K562 (cell line): ENCODE measurements around the gene LSP1.

Experiments used
- HDAC2 ChIP-seq: fragments of 450-650 bp; IDR thresholded peaks from 2 replicates; pipeline ENCODE4 v1.6.1; 2016; ENCODE audit warnings: mild to moderate bottlenecking
- MECOM ChIP-seq: fragments of 250-450 bp; sonication (Bioruptor Pico); IDR thresholded peaks from 2 replicates; pipeline ENCODE4 v1.8.0; 2022; ENCODE audit warnings: inconsistent platforms
- THRA ChIP-seq: fragments of 450-650 bp; IDR thresholded peaks from 2 replicates; pipeline ENCODE4 v1.6.1; 2017; ENCODE audit warnings: mild to moderate bottlenecking, moderate library complexity
- USF1 ChIP-seq: sonication (generic); formaldehyde crosslinking; IDR thresholded peaks from 2 replicates; pipeline ENCODE4 v1.9.0; 2022; ENCODE audit warnings: mild to moderate bottlenecking, missing genetic modification reagents
- ZBTB40 ChIP-seq, 2 experiments: fragments of 450-650 bp in 1 of 2; sonication (generic) in 1 of 2; formaldehyde crosslinking in 1 of 2; IDR thresholded peaks; 2 replicates each; pipeline versions ENCODE4 v1.7.1 to v1.9.0; 2016 to 2022; ENCODE audit warnings: inconsistent platforms in 1 of 2, mild to moderate bottlenecking in 1 of 2, missing genetic modification reagents in 1 of 2
- TF ChIP-seq, protein P1 (sequence below), 3 experiments: IDR thresholded peaks in 2 of 3; conservative IDR thresholded peaks in 1 of 3; 2 replicates each; pipeline ENCODE4 v1.5.1; 2011 to 2012; ENCODE audit warnings: low read length in 3 of 3, mild to moderate bottlenecking in 3 of 3, control low read depth in 2 of 3, improper control_type of control experiment in 1 of 3, inconsistent platforms in 1 of 3, low read depth in 1 of 3, mixed read lengths in 1 of 3, moderate library complexity in 1 of 3; ENCODE audit not compliant: insufficient read depth in 2 of 3
- TF ChIP-seq, protein P2 (sequence below), 2 experiments: IDR thresholded peaks; 2 replicates each; pipeline ENCODE4 v1.6.1; 2011; ENCODE audit warnings: borderline replicate concordance in 1 of 2, control low read depth in 1 of 2, low read depth in 1 of 2, low read length in 1 of 2, mild to moderate bottlenecking in 1 of 2, mixed read lengths in 1 of 2, moderate library complexity in 1 of 2; ENCODE audit not compliant: insufficient read depth in 1 of 2, insufficient read length in 1 of 2, poor library complexity in 1 of 2, severe bottlenecking in 1 of 2; ENCODE audit errors: extremely low read depth in 1 of 2

DNA sequence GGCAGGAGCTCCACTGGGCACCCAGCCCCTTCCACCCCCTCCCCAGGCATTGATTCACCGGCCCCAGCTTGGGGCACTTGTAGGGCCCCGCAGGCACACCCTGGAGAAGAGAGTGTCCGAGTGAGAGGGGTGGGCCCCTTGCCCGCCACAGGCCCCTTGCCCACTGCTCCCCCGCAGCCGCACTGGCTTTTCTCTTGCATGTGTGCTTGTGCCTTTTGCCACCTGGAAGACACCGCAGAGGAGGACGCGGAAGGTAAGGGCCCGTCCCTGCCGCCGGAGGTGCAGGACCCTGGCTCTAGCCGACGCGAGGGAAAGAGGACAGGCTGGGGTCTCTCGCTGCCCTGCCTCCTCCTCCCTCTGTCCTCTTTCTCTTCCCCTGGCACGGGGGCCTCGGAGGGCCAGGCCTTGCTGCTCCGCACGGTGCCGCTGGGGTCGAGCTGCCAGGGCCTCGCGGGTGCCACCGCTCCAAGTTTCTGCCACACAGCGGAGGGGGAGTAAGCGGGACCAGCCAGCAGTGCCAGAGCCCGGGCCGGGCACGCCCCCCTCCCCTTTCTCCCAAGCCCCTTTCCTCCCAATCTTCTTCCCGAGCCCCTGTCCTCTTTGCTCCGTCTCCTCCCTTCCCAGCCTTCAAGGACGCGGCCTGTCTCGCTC is 76.1 kb downstream of the LSP1 start:
- TF ChIP-seq, protein P1, sequence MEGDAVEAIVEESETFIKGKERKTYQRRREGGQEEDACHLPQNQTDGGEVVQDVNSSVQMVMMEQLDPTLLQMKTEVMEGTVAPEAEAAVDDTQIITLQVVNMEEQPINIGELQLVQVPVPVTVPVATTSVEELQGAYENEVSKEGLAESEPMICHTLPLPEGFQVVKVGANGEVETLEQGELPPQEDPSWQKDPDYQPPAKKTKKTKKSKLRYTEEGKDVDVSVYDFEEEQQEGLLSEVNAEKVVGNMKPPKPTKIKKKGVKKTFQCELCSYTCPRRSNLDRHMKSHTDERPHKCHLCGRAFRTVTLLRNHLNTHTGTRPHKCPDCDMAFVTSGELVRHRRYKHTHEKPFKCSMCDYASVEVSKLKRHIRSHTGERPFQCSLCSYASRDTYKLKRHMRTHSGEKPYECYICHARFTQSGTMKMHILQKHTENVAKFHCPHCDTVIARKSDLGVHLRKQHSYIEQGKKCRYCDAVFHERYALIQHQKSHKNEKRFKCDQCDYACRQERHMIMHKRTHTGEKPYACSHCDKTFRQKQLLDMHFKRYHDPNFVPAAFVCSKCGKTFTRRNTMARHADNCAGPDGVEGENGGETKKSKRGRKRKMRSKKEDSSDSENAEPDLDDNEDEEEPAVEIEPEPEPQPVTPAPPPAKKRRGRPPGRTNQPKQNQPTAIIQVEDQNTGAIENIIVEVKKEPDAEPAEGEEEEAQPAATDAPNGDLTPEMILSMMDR (IDR thresholded peaks at IDR 0.05 in 2 of 3, conservative IDR thresholded peaks at IDR 0.05 in 1 of 3; ENCODE audit: insufficient read depth in 2 of 3, low read depth in 1 of 3, low read length in 3 of 3), result no peak
- TF ChIP-seq MECOM (CRISPR knock-in tag) (no peak), USF1 (no peak), ZBTB40 (IDR thresholded peaks at IDR 0.05) (no peak), ZBTB40 (CRISPR knock-in tag; IDR thresholded peaks at IDR 0.05) (no peak), THRA (no peak), HDAC2 (no peak)
- TF ChIP-seq, protein P2, sequence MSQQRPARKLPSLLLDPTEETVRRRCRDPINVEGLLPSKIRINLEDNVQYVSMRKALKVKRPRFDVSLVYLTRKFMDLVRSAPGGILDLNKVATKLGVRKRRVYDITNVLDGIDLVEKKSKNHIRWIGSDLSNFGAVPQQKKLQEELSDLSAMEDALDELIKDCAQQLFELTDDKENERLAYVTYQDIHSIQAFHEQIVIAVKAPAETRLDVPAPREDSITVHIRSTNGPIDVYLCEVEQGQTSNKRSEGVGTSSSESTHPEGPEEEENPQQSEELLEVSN (IDR thresholded peaks at IDR 0.05; ENCODE audit: borderline replicate concordance in 1 of 2, extremely low read depth in 1 of 2, insufficient read depth in 1 of 2, insufficient read length in 1 of 2, low read depth in 1 of 2, low read length in 1 of 2, poor library complexity in 1 of 2, severe bottlenecking in 1 of 2), result no peak
